HG03060 (cell line): ENCODE results near the gene RSPRY1.

Experiments
- ATAC-seq: cut with Tn5 transposase; IDR thresholded peaks from one replicate; pipeline ENCODE4 v1.9.1; 2021; ENCODE audit warnings: low read depth, moderate number of reproducible peaks; ENCODE audit not compliant: unreplicated experiment

RSPRY1 gene

GRCh38 chr16:57185945-57186871 is at the start of gene RSPRY1, which contains the start of gene PSME3IP1:
Gene RSPRY1 (plus strand): TSS chr16:57186329. CDS start chr16:57204659, 18,330 bp downstream.
Gene PSME3IP1 (minus strand): TSS chr16:57186039. CDS start chr16:57173854, 12,185 bp downstream.
- peak; percentile 79 for ATAC-seq

DNA sequence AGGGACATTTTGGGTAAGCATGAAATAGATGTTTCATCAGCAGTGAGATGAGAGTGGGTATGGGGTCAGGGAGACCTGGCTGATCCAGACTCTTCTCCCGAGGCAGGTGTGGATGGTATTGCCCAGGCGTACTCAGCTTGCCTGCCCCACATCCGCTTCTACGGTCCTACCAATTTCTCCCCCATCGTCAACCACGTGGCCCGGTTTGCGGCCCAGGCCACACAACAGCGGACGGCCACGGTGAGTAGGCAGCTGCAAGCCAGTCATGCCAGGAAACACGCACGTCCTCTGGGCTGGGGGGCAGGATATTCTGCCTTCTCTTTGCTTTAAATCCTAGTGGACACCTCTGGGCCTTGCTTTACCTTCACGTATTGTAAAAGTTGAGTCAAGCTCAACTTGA is 49.1 kb upstream of the RSPRY1 start:
- ATAC-seq = no peak

DNA sequence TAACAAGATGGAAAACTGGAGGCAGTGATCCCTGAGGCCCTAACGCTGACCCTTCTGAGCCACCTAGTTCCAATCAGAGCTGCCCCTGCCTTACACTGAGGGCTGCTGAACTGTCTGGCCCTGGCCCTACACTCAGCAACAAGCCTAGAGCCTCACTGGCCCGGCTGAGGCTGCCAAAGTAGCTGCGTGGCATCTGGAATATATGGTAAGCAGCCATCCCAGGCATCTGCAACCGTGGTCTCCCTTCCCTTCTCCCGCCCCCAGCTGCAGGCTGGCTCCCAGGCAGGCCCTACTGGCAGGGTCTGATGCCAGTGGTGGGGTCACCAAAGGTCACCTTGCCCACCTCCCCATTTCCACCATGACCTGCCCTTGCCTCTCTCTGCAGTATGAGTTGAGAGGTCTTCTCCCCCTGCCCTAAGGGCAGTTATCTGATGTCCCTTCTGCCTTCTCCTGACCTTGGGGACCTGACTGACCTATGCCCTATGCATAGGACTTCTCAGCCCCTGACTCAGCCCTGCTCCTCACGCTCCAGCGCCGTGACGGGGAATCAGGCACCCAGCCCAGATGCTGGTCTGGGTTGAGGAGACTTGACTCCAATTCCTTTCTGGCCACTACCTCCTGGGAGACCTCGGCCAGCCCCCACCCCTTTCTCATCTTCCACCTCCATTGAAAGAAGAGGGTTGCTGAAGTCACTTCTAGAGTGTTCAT is 48.4 kb upstream of the RSPRY1 start:
- ATAC-seq = no peak

DNA sequence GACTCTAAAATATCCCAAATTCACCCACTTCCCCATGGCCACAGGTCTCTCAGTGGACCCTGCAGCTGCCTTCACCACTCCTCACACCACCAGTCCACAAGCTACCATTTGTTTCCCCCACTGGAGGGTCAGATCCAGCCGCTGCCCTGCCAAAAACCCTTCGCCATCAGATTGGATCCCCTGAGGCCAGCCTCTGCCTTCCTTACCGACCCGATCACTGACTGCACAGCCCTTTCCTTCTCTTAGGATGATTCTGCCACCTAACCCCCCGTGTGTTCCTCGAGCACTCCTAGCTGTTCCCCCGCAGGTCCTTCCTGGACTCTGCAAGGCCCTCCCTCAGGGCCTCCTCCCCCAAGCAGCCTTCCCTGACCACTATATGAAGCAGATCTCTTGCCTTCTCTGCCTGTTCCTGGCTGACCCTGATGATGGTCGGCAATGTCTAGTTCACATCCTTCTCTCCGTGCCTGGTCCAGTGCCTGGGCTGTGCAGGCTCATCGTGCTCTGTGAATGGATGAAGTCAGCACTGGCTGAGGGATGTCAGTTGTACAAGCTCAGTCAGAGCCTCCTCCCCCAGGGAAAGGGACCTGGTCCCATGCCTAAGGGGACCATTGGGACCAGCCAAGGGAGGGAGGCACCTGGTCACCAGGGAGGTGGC is 47.7 kb upstream of the RSPRY1 start:
- no peak for ATAC-seq

- no peak for ATAC-seq
Observed at GRCh38 chr16:57140931-57141668, 45.0 kb upstream of the RSPRY1 start.

- ATAC-seq = peak; percentile 49
Observed at GRCh38 chr16:57141822-57142631, 44.1 kb upstream of the RSPRY1 start.

DNA sequence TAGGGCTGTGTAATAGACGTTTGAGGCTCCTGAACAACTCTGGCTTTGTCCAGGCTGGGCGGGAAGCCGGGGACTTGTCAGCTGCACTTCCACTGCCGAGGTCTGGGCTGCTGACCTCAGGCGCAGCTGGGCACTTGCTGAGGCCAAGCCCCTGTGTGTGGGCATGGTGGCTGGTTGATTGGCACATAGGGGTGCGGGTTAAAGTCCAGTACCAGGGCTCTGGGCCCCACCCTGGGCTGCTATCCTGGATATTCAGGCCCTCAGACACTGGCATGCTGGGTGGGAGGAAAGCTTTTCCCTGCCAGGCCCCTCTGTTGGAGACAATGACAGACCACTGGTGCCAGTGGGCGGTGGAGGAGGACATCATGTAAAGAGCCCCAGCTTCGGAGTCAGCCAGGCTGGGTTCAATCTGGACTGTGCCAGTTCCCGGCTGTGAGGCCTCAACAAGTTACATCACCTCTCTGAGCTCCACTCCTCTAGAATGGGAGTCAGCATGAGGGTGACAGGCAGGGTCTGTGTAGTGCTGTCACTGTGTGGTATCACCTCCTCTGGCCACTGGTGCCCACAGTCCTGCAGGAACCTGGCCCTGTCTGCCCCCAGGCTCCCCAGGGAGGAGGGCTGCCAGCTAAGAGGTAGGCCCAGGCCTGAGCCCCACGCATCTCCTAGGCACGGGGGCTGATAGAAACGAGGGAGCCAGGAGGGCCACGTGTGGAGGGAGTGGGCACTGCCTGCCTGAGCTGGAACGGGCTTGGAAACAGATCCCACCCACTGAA is 42.8 kb upstream of the RSPRY1 start:
- no peak for ATAC-seq

- no peak for ATAC-seq
Observed at GRCh38 chr16:57144027-57144426, 42.1 kb upstream of the RSPRY1 start.

DNA sequence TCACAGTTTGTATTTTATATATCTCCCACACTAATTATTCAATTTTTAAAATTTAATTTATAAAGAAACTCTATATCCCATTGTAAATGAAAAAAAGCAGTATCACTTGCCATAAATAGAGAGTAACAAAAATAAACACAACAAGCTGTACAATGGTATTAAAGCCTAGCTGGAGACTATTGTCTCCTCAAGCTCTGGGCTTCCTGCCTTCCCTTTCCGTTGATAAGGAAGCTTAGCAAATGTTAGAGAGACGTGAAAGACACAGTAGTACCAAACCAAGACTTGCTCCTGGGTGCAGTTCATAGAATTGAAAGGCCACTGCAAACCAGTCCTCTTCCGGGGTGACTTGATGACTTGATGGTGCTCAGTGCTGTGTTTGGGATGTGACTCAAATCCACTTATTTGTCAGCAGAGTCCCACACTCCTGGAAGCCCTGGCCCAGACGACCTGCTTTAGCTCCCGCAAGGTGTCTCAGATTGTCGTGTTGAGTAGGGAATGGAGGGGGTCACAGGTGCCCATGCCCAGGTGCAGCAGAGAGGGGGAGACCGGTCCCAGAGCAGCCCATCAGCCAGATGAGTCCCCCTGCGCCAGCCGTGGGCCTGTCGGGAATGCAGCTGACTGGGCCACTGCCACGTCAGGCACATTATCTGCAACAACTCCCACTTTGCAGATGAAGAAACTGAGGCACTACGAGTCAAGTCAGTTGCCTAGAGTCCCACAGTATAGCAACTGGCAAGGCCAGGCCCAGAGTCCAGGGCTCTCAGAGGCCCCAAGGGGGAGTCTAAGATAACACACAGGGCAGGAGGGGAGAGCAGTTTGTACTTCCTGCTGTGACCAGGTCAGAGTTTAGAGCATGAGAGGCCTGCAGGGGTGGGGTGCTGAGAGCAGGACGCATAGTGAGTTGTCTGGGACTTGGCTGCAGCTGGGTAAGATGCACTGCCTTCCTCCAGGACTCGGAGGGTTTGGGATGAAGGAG is 40.8 kb upstream of the RSPRY1 start:
- no peak for ATAC-seq

DNA sequence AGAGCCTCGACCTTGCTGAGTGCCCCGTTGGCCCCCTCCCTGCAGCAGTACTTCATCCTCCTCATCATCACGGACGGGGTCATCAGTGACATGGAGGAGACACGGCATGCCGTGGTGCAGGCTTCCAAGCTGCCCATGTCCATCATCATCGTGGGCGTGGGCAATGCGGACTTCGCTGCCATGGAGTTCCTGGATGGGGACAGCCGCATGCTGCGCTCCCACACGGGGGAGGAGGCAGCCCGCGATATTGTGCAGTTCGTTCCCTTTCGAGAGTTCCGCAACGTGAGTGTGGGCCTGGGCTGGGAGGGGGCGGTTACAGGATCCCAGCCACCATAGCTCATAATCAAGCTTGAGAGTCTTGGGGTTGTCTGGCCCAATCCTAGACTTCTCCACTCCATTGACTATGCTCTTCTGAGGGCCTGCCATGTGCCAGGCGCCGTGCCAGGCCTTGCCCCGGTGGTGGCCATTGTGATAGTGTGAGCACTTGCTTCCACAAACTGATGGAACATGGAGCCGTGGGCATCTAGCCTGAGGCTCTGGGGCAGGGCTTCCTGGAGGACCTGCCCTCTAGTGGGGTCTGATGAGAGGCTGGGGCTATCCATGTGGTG is 40.0 kb upstream of the RSPRY1 start:
- no peak for ATAC-seq

- ATAC-seq = no peak
Observed at GRCh38 chr16:57146735-57147134, 39.4 kb upstream of the RSPRY1 start.

- ATAC-seq = no peak
Observed at GRCh38 chr16:57147381-57148221, 38.5 kb upstream of the RSPRY1 start.

DNA sequence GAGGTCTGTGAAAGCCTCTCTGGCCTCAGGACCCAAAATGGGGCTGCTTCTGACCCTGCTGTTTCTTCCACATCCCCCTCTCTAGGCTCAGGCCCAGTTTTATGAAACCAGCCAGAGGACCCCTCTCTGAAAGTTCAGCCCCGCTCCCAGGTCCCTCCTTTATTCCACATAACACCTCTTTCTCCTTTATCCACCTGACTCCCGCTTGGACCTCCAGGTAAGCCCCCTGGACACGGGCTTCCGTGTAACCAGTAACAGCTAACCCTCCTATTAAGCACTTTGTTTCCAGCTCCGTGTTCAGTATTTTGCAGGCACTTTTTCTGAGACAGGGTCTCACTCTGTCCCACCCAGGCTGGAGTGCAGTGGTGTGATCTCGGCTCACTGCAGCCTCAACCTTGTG is 37.6 kb upstream of the RSPRY1 start:
- no peak for ATAC-seq

DNA sequence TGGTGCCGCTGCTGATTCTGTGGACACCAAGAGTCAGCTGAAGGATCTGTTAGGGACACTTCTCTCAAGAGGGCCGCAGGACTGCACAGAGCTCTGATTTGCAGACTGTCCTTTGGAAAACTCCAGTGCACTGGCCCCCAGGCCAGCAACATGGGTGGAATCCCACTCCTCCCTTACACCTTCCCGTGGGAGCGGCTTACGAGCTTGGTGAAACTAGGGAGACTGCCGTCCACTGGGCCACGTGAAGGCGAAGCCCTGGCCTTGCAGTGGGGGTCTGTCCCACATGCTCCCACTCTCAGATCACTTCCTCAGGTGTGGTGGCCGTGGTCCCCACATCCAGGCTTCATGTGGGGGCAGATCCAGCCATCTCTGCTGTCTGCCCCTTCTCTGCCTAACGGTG is 36.7 kb upstream of the RSPRY1 start:
- no peak for ATAC-seq

DNA sequence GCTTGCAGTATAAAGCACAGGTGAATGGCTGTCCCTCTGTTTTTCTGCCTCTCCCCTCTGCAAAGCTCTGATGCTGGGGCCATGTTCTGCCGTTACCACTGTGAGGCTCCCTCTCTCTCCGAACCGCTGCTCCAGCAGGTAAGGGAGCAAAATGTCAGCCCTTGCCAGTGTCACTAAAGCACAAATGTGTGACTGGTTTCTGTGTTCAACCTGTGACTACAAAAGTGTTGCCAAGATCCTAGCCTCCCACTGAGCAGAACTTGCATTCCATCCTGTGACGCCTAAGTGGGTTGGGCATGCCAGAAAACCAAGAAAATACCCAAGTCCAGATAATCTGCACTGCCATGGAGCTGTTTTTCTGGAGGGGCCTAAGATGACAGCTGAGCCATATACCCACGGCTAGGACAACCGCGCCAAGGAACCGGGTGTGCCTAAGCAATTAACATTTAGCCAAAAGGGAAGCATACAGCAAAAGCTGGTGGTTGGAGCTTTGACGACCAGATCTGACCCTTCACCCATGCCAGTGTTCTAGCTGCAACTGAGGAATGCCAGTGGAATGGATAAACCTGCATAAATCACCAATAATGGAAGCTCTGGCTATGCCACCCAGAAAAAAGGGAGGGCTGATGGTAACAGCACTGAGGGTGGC is 35.3 kb upstream of the RSPRY1 start:
- no peak for ATAC-seq

DNA sequence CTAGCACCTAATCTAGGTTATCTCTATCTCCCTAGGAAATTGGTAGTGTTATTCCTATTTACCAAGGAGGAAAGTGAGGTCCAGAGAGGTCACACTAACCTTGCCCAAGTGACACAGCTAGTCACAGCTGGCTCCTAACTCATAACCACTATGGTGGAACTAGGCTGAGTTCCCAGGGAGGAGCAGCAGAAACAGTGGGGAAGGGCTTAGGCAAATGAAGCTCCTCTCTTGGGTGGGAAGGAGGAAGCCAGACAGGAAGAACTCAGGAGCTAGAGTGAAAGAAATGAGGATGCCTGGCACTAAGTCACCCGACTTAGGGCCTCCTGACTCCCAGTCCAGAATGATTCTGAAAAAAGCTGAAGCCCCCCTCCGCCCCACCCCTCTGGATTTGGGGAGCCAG is 34.8 kb upstream of the RSPRY1 start:
- ATAC-seq = no peak
